ENCODE measurements around the gene HORMAD1.

The HORMAD1 gene

DNA sequence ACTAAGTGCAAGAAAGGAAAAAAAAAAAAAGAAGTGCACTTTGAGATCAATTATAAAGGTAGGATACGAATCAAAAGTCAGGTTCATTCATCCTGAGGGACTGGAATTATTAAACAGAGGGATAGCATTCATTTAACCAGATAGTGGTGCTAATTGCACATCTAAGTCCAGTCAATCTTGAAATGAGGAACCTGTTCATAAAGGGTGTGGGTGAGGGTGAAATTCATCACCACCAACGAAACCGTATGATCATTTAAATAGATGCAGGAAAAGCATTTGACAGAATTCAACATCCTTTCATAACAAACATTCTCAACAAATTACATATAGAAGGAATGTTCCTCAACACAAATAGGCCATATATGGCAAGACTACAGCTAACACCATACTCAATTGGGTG lies 39.3 kb upstream of the HORMAD1 start:
- Histone ChIP-seq H3K27ac (no peak overlapping the region), H3K4me3 (no peak overlapping the region)
- DNase-seq (ENCODE audit: low spot score) = no peak
- TF ChIP-seq, protein P1, sequence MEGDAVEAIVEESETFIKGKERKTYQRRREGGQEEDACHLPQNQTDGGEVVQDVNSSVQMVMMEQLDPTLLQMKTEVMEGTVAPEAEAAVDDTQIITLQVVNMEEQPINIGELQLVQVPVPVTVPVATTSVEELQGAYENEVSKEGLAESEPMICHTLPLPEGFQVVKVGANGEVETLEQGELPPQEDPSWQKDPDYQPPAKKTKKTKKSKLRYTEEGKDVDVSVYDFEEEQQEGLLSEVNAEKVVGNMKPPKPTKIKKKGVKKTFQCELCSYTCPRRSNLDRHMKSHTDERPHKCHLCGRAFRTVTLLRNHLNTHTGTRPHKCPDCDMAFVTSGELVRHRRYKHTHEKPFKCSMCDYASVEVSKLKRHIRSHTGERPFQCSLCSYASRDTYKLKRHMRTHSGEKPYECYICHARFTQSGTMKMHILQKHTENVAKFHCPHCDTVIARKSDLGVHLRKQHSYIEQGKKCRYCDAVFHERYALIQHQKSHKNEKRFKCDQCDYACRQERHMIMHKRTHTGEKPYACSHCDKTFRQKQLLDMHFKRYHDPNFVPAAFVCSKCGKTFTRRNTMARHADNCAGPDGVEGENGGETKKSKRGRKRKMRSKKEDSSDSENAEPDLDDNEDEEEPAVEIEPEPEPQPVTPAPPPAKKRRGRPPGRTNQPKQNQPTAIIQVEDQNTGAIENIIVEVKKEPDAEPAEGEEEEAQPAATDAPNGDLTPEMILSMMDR (IDR thresholded peaks at IDR 0.05) = no peak

DNA sequence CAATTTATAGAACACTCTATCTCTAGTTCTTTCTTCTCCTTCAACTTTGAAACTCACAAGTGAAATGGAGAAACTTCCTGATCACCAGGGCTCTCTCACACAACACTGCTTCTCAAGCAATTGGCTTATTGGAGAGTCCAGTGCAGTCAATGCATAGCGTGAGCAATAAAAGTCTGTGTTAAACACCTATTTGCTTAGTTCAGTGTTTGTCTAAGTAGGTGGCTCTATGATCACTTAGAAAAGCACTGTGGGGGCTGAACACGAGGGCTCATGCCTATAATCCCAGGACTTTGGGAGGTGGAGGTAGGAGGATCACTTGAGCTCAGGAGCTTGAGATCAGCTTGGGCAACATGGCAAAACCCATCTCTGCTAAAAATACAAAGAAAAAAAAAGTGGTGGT lies 32.7 kb upstream of the HORMAD1 start:
- Histone ChIP-seq H3K27ac (no peak overlapping the region), H3K4me3 (no peak overlapping the region)
- TF ChIP-seq, protein P1 (IDR thresholded peaks at IDR 0.05) = no peak
- DNase-seq (ENCODE audit: low spot score) = no peak

DNA sequence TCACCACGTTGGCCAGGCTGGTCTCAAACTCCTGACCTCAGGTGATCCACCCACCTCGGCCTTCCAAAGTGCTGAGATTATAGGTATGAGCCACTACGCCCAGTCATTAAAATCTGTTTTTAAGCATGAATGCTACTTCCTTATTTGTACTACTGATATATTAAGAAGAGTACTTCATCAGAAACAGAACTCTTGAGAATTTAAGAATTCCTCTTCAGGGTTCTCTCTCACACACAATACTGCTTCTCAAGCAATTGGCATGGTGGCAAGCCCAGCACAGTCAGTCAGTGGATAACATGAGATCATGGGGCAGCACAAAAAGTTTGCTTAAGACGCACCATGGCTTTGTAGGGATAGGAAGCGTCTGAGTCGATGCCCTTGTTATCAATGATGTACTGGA lies 30.7 kb upstream of the HORMAD1 start:
- no peak overlapping the region for H3K27ac ChIP-seq
- DNase-seq (ENCODE audit: low spot score) = no peak
- no peak overlapping the region for H3K4me3 ChIP-seq
- TF ChIP-seq, protein P1 (IDR thresholded peaks at IDR 0.05) = no peak

DNA sequence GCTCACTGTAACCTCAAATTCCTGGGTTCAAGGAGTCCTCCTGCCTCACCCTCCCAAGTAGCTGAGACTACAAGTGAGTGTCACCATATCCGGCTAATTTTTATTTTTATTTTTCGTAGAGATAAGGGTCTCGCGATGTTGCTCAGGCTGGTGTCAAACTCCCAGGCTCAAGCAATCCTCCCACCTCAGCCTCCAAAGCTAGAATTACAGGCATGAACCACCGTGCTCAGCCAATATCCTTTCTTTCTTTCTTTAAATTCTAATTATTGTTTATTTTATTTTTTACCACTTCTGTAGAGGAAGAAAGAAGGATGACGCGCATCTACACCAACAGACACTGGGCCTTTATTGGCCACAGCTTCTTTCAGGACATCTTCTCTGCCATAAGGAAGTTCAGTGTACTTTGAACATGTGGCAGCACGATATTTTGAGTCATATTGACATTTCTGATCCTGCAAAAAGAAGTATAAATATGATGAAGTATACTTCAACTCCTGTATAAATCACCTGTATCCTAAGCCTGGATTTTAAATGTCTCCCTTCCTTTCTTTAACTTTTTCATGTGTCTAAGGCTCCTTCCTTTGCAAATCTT lies 29.1 kb upstream of the HORMAD1 start:
- TF ChIP-seq, protein P1 (IDR thresholded peaks at IDR 0.05) = no peak
- DNase-seq (ENCODE audit: low spot score) = no peak
- no peak overlapping the region for H3K4me3 ChIP-seq
- no peak overlapping the region for H3K27ac ChIP-seq

DNA sequence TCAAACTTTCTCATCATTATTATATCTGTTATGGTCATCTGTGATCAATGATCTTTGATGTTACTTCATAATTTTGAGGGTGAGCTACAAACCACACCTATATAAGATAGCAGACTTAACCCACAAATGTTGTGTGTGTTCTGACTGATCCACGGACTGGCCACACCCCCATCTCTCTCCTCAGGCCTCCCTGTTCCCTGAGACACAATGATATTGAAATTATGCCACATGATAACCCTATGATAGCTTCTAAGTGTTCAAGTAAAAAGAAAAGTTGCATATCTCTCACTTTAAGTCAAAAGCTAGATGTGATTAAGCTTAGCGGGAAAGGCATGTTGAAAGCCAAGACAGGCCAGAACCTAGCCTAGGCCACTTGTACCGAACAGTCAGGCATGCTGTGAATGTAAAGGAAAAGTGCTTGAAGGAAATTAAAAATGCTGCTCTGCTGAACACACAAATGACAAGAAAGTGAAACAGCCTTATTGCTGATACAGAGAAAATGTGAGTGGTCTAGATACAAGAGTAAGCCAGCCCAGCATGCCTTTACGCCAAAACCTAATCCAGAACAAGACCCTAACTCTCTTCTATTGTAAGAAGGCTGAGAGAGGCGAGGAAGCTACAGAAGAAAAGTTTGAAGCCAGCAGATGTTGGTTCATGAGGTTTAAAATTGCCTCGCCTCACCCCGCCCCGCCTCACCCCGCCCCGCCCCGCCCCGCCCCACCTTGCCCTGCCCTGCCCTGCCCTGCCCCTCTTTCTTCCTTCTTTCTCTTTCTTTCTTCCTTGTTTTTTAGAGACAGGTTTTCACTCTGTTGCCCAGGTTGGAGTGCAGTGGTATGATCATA lies 28.4 kb upstream of the HORMAD1 start:
- Histone ChIP-seq H3K4me3 (no peak overlapping the region), H3K27ac (no peak overlapping the region)
- no peak for DNase-seq (ENCODE audit: low spot score)
- TF ChIP-seq, protein P1 (IDR thresholded peaks at IDR 0.05) = no peak

DNA sequence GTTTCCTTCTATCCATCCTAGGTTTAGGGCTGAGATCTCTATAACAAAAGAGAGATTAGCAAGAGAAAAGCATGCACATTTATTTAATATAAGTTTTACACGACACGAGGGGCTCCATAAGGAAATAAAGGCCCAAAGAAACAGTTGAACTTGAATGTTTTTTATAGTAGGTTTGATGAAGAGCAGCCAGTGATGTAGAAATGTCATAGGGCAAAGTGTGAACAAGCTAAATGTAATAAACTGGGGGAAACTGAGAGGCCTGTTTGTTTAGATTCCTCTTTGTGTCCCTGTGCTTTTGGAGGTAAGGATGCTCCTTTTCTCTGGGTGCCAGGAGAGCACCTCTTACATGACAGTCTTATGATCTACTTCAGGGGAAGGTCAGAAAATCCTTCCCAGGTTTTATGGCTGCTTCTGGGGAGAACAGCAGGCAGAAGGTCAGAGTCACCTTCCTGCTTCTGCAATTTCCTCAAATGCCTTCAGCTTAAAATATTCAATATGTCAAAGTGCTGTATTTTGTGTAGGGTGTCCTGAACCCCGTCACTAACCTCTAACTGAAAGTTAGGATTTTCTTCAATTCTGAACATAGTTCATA lies 9.5 kb upstream of the HORMAD1 start:
- H3K4me3 ChIP-seq = no peak overlapping the region
- TF ChIP-seq, protein P1 (IDR thresholded peaks at IDR 0.05) = no peak
- H3K27ac ChIP-seq = no peak overlapping the region

More for the DNA sequence above, 9.5 kb upstream of the HORMAD1 start:
- no peak for DNase-seq (ENCODE audit: low spot score)

Measured in coronary artery (tissue), 2 donors.